HG03103 (cell line): ENCODE data around the gene ZNF646.

Experiments
- ATAC-seq: cut with Tn5 transposase; IDR thresholded peaks from one replicate; pipeline ENCODE4 v1.9.1; 2021; ENCODE audit warnings: low read depth; ENCODE audit not compliant: unreplicated experiment

ZNF646 gene

DNA sequence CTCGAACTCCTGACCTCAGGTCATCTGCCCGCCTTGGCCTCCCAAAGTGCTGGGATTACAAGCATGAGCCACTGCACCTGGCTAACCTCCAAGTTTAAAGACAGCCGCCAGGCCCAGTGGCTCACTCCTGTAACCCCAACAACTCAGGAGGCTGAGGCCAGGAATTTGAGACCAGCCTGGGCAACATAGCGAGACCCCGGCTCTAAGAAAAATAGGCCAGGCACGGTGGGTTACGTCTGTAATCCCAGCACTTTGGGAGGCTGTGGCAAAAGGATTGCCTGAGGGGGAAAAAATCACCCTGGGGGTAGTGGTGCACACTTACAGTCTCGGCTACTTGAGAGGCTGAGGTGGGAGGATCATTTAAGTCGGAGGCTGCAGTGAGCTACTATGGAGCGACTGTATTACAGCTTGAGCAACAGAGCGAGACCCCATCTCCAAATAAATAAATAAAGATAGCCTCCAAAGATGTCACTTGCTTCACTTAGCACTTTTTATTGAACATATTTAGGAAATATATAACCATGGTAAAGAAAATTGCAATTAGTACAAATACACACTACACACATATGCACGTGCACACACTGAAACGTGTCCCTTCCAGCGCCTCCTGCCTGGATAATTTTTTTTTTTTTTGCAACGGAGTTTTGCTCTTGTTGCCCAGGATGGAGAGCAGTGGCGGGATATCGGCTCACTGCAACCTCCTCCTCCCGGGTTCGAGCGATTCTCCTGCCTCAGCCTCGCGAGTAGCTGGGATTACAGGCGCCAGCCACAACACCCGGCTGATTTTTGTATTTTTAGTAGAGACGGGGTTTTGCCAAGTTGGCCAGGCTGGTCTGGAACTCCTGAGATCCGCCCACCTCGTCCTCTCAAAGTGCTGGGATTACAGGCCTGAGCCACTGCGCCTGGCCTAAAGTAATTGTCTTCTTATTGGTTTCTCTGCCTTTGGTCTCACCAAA, 32.6 kb downstream of the ZNF646 start:
- no peak for ATAC-seq

DNA sequence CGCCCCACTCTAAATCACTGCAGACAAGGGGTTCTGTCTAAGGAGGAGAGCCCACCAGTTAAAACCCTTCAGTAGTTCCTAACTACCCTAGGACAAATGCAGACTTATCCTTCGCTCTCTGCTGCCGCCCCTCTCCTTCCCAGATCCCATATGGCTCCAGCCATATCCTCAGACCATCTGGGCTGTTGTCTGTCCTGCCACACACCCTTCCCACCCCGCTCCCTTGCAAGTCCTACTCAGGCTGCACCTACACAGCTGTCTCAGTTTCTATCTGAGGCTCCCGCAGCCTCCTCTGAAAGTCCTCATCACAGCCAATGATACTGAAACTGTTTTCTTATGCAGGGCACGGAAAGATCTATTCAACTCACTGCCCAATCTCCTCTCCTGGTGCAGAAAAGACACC, 33.2 kb downstream of the ZNF646 start:
- peak; percentile 48 for ATAC-seq

DNA sequence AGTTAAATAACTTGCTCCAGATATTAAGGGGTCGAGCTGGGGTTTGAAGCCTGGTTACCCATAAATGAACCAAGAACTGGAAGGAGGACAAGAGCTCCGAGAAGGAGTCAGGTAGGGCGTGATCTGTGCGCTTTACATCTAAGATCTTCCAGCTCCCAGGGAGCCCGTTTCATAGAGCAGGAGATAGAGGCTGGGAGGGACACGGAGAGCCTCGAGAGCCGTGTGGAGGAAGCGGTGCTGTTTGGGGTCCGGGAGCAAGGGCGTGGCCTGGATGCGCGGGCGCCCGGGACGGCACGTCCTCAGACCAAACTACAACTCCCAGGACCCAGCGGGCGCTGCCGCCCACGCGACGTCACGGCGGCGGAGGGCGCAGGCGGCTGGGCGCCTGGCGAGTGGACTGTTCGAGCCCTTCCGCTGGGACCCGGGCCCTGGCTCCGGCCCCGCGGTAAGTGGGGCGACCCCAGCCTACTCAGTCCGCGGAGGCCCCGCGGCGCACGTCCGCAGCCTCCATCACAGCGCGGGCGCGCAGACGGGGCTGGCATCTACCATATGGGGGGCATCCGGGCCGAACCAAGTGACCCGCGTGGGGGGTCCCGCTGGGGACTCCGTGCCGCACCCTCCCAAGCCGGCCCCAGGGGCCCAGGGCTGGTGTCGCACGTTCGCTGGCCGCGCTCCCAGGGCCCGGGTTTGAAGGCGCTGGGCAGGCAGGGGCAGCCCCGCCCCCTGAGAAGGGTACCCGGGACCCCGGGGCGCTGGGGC, 34.0 kb downstream of the ZNF646 start, which contains the start of gene BCKDK:
Gene BCKDK, plus strand, starts transcription at position 352 of the 759 bp plus-strand sequence. CDS start 838 bp downstream, outside the sequence.
- ATAC-seq, result peak; percentile 65

DNA sequence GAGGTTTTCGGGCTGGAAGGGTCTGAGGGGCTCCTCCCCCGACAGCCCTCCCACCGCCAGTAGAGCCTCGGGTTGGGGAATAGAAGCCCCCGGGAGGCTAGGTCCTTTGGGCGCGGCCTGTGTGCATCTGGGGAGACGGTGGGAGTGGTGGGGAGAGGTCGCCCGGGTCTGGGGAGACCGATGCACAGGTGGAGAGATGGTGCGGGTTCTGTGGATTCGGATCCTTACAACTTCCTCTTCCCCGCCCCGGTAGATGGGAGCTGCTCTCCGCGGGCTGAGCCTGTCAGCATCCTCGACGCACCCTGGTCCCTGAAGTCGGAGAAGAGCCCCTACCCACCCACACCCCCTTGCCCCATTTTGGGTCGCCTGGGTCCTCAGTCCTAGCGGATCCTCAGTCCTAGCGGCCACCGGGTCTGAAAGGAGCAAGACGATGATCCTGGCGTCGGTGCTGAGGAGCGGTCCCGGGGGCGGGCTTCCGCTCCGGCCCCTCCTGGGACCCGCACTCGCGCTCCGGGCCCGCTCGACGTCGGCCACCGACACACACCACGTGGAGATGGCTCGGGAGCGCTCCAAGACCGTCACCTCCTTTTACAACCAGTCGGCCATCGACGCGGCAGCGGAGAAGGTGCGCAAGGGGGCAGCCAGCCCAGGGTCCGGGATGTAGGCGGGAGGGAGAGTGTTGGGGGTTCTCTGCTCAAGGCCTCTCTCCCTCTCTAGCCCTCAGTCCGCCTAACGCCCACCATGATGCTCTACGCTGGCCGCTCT, 34.8 kb downstream of the ZNF646 start:
- ATAC-seq, result no peak

DNA sequence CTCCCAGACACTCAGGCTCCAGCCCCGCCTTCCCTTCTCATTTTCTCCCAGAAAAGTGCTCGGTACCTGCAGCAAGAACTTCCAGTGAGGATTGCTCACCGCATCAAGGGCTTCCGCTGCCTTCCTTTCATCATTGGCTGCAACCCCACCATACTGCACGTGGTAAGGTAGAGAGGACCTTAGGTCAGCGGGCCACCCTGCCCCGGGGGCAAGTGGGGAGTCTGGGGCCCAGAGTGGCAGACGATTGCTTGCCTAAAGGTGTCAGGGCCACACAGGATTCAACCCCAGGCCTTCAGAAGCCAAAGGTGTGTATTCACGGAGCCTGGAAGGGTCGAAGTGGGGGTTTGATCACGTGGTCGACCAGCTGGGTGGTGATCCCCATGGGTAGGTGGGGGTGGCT, 35.4 kb downstream of the ZNF646 start:
- ATAC-seq, result no peak

DNA sequence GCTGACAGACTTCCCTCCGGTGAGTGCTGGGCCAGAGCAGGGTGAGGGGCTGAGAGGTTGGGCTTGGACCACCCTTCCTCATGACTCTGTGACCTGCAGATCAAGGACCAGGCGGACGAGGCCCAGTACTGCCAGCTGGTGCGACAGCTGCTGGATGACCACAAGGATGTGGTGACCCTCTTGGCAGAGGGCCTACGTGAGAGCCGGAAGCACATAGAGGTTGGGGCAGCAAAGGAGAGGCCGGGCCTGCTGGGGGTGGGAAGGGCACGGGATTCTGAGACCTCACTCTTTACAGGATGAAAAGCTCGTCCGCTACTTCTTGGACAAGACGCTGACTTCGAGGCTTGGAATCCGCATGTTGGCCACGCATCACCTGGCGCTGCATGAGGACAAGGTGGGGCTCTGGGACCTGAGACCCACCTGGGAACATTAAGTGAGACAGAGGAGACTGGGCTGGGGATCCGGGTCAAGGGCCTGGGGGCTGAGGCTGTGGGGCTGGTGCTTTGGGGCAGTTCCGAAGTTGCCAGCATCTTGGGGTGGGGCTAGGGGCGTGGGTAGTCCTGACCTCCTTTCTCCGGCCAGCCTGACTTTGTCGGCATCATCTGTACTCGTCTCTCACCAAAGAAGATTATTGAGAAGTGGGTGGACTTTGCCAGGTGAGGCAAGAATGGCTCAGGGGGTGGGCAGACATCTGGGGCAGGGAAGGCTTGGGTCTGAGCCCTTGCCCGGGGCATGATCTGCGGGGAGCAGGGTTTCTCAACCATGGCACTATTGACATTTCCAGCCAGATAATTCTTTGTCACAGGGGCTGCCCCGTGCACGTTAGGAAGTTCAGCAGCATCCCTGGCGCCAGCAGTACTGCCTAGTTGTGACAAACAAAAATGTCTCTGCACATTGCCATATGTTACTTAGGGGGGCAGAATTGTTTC, 36.1 kb downstream of the ZNF646 start:
- ATAC-seq, result no peak

DNA sequence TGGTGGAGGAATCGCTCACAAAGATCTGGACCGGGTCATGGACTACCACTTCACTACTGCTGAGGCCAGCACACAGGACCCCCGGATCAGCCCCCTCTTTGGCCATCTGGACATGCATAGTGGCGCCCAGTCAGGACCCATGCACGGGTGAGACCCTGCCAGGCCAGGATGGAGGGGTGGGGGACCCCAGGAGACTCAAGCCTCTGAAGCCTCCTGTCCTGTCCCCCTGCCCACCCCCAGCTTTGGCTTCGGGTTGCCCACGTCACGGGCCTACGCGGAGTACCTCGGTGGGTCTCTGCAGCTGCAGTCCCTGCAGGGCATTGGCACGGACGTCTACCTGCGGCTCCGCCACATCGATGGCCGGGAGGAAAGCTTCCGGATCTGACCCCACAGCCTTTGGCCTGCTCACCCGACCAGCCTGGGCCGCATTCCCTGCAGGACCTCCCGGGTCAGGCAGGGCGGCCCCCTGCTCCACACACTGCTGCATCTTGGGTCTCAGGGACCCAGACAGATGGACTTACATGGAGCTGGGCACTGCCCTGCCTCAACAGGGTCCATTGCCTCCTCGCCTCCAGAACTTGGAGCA, 37.8 kb downstream of the ZNF646 start:
- no peak for ATAC-seq

DNA sequence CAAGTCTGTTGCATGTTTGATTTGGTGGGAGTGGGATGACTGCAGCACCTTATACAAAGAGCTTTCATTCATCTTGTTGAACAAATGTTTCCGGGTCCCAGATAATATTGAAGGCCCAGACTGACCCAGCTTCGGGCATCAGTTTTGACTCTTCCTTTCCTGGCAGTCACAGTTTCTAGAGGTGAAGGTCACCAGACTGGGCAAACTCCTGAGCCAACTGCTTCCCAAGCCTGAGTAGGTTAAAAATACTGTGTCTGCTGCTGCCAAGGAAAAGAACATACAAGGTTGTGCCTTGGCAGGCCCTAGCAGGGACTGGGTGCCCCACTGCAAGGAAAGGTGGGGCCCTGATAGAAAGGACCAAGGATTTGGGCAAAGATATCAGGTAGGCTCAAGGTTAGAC, 38.5 kb downstream of the ZNF646 start:
- no peak for ATAC-seq

DNA sequence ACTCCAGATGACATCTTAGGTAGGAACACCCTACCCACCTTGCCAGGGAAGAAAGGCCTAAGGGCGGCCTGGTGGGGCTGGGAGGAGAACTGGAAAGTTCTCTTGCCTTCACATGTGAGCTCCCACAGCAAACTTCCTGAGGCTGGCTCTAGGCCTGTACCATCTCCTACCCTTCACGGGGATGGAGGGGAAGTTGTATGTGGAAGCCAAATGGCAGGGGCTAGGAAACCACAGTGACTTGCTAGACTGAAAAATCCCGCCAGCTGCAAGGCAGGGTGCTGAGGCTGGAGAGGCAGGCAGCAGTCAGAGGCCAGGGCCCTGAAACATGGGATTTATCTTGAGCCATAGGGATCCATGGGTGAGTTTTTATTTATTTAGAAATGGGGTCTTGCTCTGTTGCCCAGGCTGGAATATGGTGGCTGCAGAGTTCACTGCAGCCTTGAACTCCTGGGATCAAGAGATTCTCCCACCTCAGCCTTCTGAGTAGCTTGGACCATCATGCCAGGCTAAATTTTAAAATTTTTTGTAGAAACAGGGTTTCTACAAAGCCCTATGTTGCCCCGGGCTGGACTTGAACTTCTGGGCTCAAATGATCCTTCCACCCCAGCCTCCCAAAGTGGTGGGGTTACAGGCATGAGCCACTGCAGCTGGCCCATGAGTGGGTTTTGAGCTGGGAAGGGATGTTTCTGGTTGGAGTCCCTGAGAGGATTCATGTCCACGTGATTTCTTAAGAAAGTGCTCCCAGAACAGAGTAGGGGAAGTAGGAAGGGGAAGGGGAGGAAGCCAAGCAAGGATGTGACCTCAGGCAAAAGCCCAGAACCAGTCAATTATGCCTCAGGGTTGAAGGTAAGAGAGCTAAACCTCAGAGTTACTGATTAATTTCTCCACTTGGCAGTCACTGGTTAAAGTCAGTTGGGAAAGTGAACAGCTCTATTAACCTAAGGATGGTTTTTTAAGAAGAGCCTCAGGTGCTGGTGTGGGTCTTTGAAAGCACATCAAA, 39.2 kb downstream of the ZNF646 start:
- no peak for ATAC-seq

DNA sequence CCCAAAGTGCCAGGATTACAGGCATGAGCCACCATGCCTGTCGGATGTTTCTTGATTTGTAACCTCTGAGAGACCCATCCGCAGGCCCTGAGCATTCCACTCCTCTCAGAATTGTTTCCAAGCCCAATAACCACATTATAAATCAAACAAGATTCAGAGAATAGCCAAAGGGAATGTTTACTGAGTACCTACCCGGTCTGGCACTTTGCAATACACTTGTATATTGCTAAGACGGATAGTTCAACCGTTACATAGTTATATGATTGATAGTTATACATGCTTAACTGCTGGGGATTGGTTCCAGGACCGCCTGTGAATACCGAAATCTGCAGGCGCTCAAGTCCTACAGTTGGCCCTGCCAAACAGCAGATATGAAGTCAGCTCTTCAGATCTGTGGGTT, 40.2 kb downstream of the ZNF646 start:
- no peak for ATAC-seq

DNA sequence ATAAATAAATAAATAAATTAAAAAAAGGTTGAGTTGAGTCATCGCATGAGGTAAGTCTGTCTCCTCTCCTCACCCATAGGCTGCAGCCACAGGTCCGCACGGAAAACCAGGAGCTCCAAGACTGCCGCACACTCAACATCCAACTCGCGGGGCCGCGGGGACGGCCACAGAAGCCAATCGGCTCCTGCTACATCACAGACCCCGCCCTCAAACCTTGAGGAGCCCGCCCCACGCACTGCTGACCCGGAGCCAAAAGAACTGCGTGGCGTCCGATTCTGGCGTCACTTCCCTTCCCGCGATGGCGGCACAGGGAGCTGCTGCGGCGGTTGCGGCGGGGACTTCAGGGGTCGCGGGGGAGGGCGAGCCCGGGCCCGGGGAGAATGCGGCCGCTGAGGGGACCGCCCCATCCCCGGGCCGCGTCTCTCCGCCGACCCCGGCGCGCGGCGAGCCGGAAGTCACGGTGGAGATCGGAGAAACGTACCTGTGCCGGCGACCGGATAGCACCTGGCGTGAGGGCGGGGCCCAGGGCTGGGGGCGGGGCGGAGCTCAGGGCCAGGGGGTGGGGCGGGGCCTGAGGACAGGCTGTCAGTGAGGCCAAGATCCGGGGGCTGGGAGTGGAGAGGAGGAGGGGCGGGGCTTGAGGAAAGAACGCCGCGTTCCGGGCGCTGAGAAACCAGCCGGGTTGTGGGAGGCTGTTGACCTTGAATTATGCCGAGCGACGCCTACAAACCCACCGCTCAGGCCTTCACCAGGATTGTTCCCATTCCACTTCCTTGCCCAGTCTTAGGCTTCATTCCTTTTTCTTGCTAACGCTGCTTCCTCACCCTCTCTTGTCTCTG, 43.4 kb downstream of the ZNF646 start, which contains the start of gene KAT8:
Gene KAT8, plus strand, starts transcription at position 281 of the 839 bp plus-strand sequence. Its CDS starts 18 bp downstream, at position 299.
- ATAC-seq, result peak; percentile 81

DNA sequence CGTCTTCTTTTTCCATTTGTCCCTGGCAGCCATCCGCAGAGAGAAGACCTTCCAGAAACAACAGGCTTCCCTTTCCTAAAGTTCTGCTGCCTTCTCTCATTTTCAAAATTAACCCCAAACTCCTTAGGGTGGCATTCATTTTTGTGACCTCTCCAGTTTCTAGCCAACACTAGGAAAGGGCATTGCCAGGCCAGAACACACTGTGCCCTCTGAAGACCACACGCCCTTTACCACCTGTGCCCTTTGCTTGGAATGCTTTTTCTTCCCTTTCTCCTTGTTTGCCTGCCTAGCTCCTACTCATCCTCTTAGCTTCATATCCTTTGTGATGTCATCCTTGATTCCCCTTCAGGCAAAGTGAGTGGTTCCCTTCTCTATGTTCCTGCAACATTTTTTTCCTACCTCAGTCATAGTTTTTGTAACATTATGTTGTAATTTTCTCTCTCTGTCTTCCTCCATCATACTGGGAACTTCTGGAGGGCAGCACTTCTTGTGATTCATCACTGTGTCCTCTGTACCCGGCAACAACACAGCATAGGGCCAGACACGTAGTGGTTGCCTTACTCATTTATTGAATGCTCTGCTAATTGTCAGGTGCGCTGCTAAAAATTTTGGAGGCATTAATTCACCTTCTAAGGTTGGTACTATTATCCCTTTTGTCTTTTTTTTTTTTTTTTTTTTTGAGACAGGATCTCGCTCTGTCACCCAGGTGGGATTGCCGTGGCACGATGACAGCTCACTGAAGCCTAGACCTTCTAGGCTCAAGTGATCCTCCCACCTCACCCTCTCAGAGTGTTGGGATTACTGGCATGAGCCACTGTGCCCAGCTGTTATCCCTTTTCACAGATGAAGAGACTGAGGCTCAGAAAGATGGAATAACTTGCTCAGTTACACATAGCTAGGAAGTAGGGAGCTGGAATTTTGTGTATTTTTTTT, 44.3 kb downstream of the ZNF646 start:
- ATAC-seq, result no peak

DNA sequence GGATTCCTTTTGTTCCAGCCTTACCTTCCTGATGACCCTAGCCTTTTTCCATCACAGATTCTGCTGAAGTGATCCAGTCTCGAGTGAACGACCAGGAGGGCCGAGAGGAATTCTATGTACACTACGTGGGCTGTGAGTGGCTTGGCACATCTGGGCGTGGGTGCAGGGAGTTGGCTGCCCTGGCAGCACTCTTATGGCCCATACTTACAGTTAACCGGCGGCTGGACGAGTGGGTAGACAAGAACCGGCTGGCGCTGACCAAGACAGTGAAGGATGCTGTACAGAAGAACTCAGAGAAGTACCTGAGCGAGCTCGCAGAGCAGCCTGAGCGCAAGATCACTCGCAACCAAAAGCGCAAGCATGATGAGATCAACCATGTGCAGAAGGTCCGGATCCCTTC, 45.9 kb downstream of the ZNF646 start:
- no peak for ATAC-seq

DNA sequence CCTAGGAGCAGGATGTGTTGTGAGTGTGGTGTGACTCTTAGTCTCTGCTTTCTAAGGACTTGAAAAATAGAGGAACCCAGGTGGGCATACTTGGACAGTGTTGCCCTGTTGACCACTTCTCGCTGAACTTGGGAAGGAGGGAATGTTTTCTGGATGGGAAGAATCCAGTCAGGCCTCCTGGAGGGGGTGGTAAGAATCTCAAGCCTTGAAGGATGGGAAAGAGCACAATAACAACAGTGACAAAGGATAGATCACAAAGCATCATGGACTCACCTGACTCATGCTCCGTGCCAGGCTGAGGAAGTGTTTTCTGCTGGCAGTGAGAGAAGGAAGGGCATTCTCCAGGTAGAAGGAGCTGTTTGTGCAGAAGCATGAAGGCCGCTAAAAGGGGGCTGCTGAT, 51.6 kb downstream of the ZNF646 start:
- no peak for ATAC-seq

DNA sequence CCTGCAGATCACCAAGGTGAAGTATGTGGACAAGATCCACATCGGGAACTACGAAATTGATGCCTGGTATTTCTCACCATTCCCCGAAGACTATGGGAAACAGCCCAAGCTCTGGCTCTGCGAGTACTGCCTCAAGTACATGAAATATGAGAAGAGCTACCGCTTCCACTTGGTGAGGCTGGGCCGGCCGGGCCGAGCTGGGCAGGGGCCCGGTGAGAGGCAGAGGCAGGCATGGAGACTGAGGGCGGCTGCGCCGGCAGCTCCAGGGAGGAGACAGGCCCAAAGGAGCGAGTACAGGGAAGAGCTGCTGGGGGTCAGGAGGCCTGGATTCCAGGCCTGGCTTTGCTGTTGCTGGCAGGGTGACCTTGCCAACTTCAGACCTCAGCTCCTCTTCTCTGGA, 53.0 kb downstream of the ZNF646 start:
- no peak for ATAC-seq
